ENCODE results near the gene NPC1L1. TPM values are rescaled to one million over a fixed set of nuclear protein-coding genes. Genes with fewer than 3 reads are reported as not detected.

The NPC1L1 gene
- total and polyA plus RNA-seq, 2 of the 13 experiments (the other 11 are each of a cell fraction or from before 2014, with no cell fraction given): 4.8 to 14.5 TPM

GRCh38 chr7:44580945-44581878 lies 40.1 kb upstream of the NPC1L1 start:
- CTCF ChIA-PET (ENCODE audit: low intra/inter-chr PET ratio, low total read pairs): no interaction called here
- 61% methylated on average over 7 of the region's 30 CpGs for WGBS (ENCODE audit: low lambda C conversion rate)
- H3K4me1 ChIP-seq (ENCODE audit: insufficient read depth, low read length): peaks cover 32% of the 10 kb centered on the region
- DNase-seq (ENCODE audit: low spot score) (no peak), FAIRE-seq (no peak), ATAC-seq (peak; percentile 55)
- H3K4me2 ChIP-seq (ENCODE audit: low read depth, low read length): peak overlapping the region; percentile 98
- H2AFZ ChIP-seq (ENCODE audit: low read length): no peak overlapping the region
- peak overlapping the region; percentile 60 to 87 (median 75) for H3K4me3 ChIP-seq (replicated peaks in 1 of 3; ENCODE audit: insufficient read depth in 1 of 3, low read depth in 2 of 3, low read length in 3 of 3)
- peaks cover 23% of the 10 kb centered on the region for H3K79me2 ChIP-seq (ENCODE audit: insufficient read depth, low read length)
- intact Hi-C loops (cut with micrococcal nuclease; ENCODE audit: unreplicated experiment): no loop called here
- no peaks in the 10 kb centered on the region for H3K9me3 ChIP-seq (ENCODE audit: low read length)
- in situ Hi-C loops (cut with HindIII; ENCODE audit: extremely low pct_ligation_motif_present, low pct_unique_long_range_greater_than_20kb): loop anchor here (25.0 kb wide), 1 partner anchor 181 kb away; no protein-coding TSS in a partner anchor
- H3K27ac ChIP-seq (ENCODE audit: extremely low read length, insufficient read depth, low read length): peak overlapping the region; percentile 73
- H4K20me1 ChIP-seq (ENCODE audit: insufficient read depth, low read length): no peaks in the 10 kb centered on the region
- peak overlapping the region; percentile 90 for H3K9ac ChIP-seq (ENCODE audit: insufficient read depth, low read depth, low read length)
- no TSS peak for BruUV-seq (replicated peaks)
- peaks cover 0 to 7% of the 10 kb centered on the region in 2 experiments; a peak in 1 of 5 replicates for H3K27me3 ChIP-seq (ENCODE audit: control insufficient read depth in 1 of 2, insufficient read depth in 2 of 2, low read length in 2 of 2)
- POLR2A ChIA-PET: interaction anchor here (0.9 to 3.0 kb wide), 13 partner anchors 8 to 340 kb away, joined by 3 to 34 read pairs (median 6); partner anchors contain the start of genes DDX56, H2AZ2, OGDH and PURB
- peaks cover 9 to 16% of the 10 kb centered on the region in 2 experiments; a peak in 4 of 5 replicates for H3K36me3 ChIP-seq (replicated peaks in 1 of 2; ENCODE audit: control insufficient read depth in 1 of 2, insufficient read depth in 2 of 2, low read length in 2 of 2)
- TF ChIP-seq ZNF333 (CRISPR knock-in tag; IDR thresholded peaks at IDR 0.05; ENCODE audit: borderline replicate concordance) (peak; percentile 19), MTF2 (CRISPR knock-in tag; IDR thresholded peaks at IDR 0.05; ENCODE audit: borderline replicate concordance) (no peak), NFATC3 (CRISPR knock-in tag; IDR thresholded peaks at IDR 0.05) (0 out of 2 replicates have a peak, but pooled peaks have one; percentile 41), PRMT3 (CRISPR knock-in tag; IDR thresholded peaks at IDR 0.05; ENCODE audit: borderline replicate concordance, low read depth) (no peak), ZNF317 (CRISPR knock-in tag; IDR thresholded peaks at IDR 0.05) (no peak), ZNF792 (CRISPR knock-in tag; IDR thresholded peaks at IDR 0.05) (no peak), ZNF564 (CRISPR knock-in tag; IDR thresholded peaks at IDR 0.05) (no peak), ZNF329 (CRISPR knock-in tag; IDR thresholded peaks at IDR 0.05; ENCODE audit: low read depth) (no peak), ZFP82 (CRISPR knock-in tag; IDR thresholded peaks at IDR 0.05; ENCODE audit: borderline replicate concordance) (0 out of 2 replicates have a peak, but pooled peaks have one; percentile 13), ZNF850 (CRISPR knock-in tag; conservative IDR thresholded peaks at IDR 0.05) (no peak), SIN3A (IDR thresholded peaks at IDR 0.05; ENCODE audit: borderline replicate concordance, low read depth, low read length) (0 out of 2 replicates have a peak, but pooled peaks have one; percentile 24)
- TF ChIP-seq, protein P1, sequence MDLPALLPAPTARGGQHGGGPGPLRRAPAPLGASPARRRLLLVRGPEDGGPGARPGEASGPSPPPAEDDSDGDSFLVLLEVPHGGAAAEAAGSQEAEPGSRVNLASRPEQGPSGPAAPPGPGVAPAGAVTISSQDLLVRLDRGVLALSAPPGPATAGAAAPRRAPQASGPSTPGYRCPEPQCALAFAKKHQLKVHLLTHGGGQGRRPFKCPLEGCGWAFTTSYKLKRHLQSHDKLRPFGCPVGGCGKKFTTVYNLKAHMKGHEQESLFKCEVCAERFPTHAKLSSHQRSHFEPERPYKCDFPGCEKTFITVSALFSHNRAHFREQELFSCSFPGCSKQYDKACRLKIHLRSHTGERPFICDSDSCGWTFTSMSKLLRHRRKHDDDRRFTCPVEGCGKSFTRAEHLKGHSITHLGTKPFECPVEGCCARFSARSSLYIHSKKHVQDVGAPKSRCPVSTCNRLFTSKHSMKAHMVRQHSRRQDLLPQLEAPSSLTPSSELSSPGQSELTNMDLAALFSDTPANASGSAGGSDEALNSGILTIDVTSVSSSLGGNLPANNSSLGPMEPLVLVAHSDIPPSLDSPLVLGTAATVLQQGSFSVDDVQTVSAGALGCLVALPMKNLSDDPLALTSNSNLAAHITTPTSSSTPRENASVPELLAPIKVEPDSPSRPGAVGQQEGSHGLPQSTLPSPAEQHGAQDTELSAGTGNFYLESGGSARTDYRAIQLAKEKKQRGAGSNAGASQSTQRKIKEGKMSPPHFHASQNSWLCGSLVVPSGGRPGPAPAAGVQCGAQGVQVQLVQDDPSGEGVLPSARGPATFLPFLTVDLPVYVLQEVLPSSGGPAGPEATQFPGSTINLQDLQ (CRISPR knock-in tag; IDR thresholded peaks at IDR 0.05): 0 out of 2 replicates have a peak, but pooled peaks have one; percentile 88
- TF ChIP-seq, protein P2, sequence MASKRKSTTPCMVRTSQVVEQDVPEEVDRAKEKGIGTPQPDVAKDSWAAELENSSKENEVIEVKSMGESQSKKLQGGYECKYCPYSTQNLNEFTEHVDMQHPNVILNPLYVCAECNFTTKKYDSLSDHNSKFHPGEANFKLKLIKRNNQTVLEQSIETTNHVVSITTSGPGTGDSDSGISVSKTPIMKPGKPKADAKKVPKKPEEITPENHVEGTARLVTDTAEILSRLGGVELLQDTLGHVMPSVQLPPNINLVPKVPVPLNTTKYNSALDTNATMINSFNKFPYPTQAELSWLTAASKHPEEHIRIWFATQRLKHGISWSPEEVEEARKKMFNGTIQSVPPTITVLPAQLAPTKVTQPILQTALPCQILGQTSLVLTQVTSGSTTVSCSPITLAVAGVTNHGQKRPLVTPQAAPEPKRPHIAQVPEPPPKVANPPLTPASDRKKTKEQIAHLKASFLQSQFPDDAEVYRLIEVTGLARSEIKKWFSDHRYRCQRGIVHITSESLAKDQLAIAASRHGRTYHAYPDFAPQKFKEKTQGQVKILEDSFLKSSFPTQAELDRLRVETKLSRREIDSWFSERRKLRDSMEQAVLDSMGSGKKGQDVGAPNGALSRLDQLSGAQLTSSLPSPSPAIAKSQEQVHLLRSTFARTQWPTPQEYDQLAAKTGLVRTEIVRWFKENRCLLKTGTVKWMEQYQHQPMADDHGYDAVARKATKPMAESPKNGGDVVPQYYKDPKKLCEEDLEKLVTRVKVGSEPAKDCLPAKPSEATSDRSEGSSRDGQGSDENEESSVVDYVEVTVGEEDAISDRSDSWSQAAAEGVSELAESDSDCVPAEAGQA (IDR thresholded peaks at IDR 0.05; ENCODE audit: low read depth): 0 out of 2 replicates have a peak, but pooled peaks have one; percentile 10
- TF ChIP-seq, protein P2 (CRISPR knock-in tag; IDR thresholded peaks at IDR 0.05; ENCODE audit: borderline replicate concordance): no peak

Measured in HepG2 (cell line).